Lung (tissue), 12 donors: ENCODE data around the gene CLIC4. TPM values are rescaled to one million over a fixed set of nuclear protein-coding genes. Genes with fewer than 3 reads are reported as not detected.
"Not testable (repeated sequence)": the region's sequence is repeated elsewhere in the genome, so short reads cannot be mapped to it uniquely, and the experiment has no call there.

ENCODE experiments used
- ATAC-seq: fragments of 200-7000 bp; cut with Tn5 transposase; one replicate; pipeline ENCODE4 v1.9.1; 2020; ENCODE audit warnings: moderate number of reproducible peaks; ENCODE audit not compliant: insufficient read depth, low FRiP score
- DNase-seq, 3 donors: peaks; one replicate each; pipeline ENCODE4 v3.0.0-alpha.2; 2013 to 2017
- H3K27ac ChIP-seq, 2 donors: one replicate each; pipeline ENCODE4 v1.5.1; 2013; ENCODE audit warnings: mild to moderate bottlenecking in 2 of 2, moderate library complexity in 2 of 2, control low read depth in 1 of 2, inconsistent platforms in 1 of 2, low read depth in 1 of 2, low read length in 1 of 2
- H3K27me3 ChIP-seq, 3 donors: one replicate each; pipeline ENCODE4 v1.5.1; 2013; ENCODE audit warnings: low read length in 2 of 3; ENCODE audit not compliant: control insufficient read depth in 3 of 3, insufficient read depth in 3 of 3
- H3K36me3 ChIP-seq, 4 donors: one replicate each; pipeline ENCODE4 v1.5.1; 2013; ENCODE audit warnings: low read length in 4 of 4, mild to moderate bottlenecking in 1 of 4, moderate library complexity in 1 of 4; ENCODE audit not compliant: control insufficient read depth in 4 of 4, insufficient read depth in 4 of 4
- H3K4me1 ChIP-seq, 5 donors: one replicate each; pipeline ENCODE4 v1.5.1; 2013; ENCODE audit warnings: low read length in 5 of 5, mild to moderate bottlenecking in 2 of 5, moderate library complexity in 1 of 5; ENCODE audit not compliant: control insufficient read depth in 5 of 5, insufficient read depth in 5 of 5
- H3K4me3 ChIP-seq: one replicate; pipeline ENCODE4 v1.5.1; 2013; ENCODE audit warnings: mild to moderate bottlenecking, control low read depth, moderate library complexity
- H3K9ac ChIP-seq, 2 donors: one replicate each; pipeline ENCODE4 v1.5.1; 2013; ENCODE audit warnings: low read length in 2 of 2, control low read depth in 1 of 2; ENCODE audit not compliant: insufficient read depth in 1 of 2
- H3K9me3 ChIP-seq, 4 donors: one replicate each; pipeline ENCODE4 v1.5.1; 2013; ENCODE audit warnings: low read length in 3 of 4, mild to moderate bottlenecking in 1 of 4, moderate library complexity in 1 of 4; ENCODE audit not compliant: control insufficient read depth in 4 of 4, insufficient read depth in 3 of 4
- CTCF ChIP-seq: IDR thresholded peaks from 2 replicates; pipeline ENCODE4 v1.5.1; 2012; ENCODE audit warnings: mild to moderate bottlenecking; ENCODE audit errors: control extremely low read depth, extremely low read depth
- WGBS, 2 donors: extraction: QIAGEN DNeasy Blood & Tissue Kit; methylation state at CpG; one replicate each; pipeline ENCODE4 v1.1.7; 2013; 5-methylcytosine and 5-hydroxymethylcytosine counted together
- polyA plus RNA-seq, 2 donors: library from polyadenylated mRNA; stranded (reverse); fragments of 200-250 nt; gene quantifications; one replicate each; pipeline ENCODE4 v1.2.1, GENCODE V29; 2013
- total RNA-seq, 2 donors: library from RNA; depleted of rRNA in 1 of 2; stranded (reverse); fragments of >200 nt in 1 of 2; gene quantifications; one replicate each; pipeline ENCODE4 v1.2.1, GENCODE V29; 2014 to 2021
- donor health status: control.
- donor health status: control.
- donor health status: Bipolar disorder and iron deficiency.
- donor health status: healthy.
- donor health status: DM: yes; HTN: yes; CAD: no.

CLIC4 gene
- total and polyA plus RNA-seq, 4 donors: 52.0 to 236 (median 166) TPM

GRCh38 chr1:24888971-24889676 is 143.9 kb downstream of the CLIC4 start:
- Histone ChIP-seq H3K4me1 (no peaks in the 10 kb centered on the region), H3K36me3 (no peaks in the 10 kb centered on the region), H3K27me3 (no peaks in the 10 kb centered on the region), H3K4me3 (no peak overlapping the region), H3K9ac (no peak overlapping the region), H3K27ac (no peak overlapping the region), H3K9me3 (peaks cover 0 to 19% (median 1%) of the 10 kb centered on the region in 4 donors)
- WGBS, 2 donors: 82 to 88% methylated on average over 4 of the region's 4 CpGs
- TF ChIP-seq CTCF: no peak
- ATAC-seq: no peak
- DNase-seq: no peak

- Histone ChIP-seq H3K9me3 (peaks cover 0 to 19% (median 1%) of the 10 kb centered on the region in 4 donors), H3K36me3 (no peaks in the 10 kb centered on the region), H3K4me1 (no peaks in the 10 kb centered on the region), H3K9ac (no peak overlapping the region), H3K27me3 (no peaks in the 10 kb centered on the region), H3K27ac (no peak overlapping the region), H3K4me3 (no peak overlapping the region)
- 87 to 91% methylated on average over 2 of the region's 2 CpGs for WGBS, 2 donors
- DNase-seq (no peak), ATAC-seq (no peak)
- no peak for TF ChIP-seq CTCF
These were observed 145.6 kb downstream of the CLIC4 start for GRCh38 chr1:24890887-24891286.

GRCh38 chr1:24891367-24891766 is 146.1 kb downstream of the CLIC4 start:
- not testable (repeated sequence) for ATAC-seq, H3K27ac ChIP-seq, H3K27me3 ChIP-seq, H3K4me1 ChIP-seq, DNase-seq, H3K36me3 ChIP-seq, H3K4me3 ChIP-seq, H3K9ac ChIP-seq
- H3K9me3 ChIP-seq: peaks cover 0 to 16% (median 1%) of the 10 kb centered on the region in 4 donors
- 67 to 95% methylated on average over 1 of the region's 1 CpG for WGBS, 2 donors

GRCh38 chr1:24892188-24893153 is 147.2 kb downstream of the CLIC4 start:
- peaks cover 0 to 13% (median 1%) of the 10 kb centered on the region in 4 donors for H3K9me3 ChIP-seq
- no peak overlapping the region for H3K4me3 ChIP-seq
- H3K27ac ChIP-seq: no peak overlapping the region
- WGBS, 2 donors: 89 to 100% methylated on average over 1 of the region's 1 CpG
- no peaks in the 10 kb centered on the region for H3K4me1 ChIP-seq
- no peak for TF ChIP-seq CTCF
- H3K9ac ChIP-seq: no peak overlapping the region
- no peaks in the 10 kb centered on the region for H3K36me3 ChIP-seq
- DNase-seq (no peak), ATAC-seq (no peak)
- H3K27me3 ChIP-seq: no peaks in the 10 kb centered on the region
